CD4-positive, CD25-positive, alpha-beta regulatory T cell (primary cell): ENCODE data around the gene RNF220. TPM values are rescaled to one million over a fixed set of nuclear protein-coding genes. Genes with fewer than 3 reads are reported as not detected.

ENCODE experiments used
- ATAC-seq, 2 donors: fragments of 150-1000 bp; cut with Tn5 transposase; one replicate each; pipeline ENCODE4 v1.10.0; 2021; ENCODE audit warnings: low read depth in 2 of 2, moderate number of reproducible peaks in 2 of 2, moderate library complexity in 1 of 2
- DNase-seq, 3 donors: peaks; one replicate each; pipeline versions ENCODE4 v3.0.0 to v3.0.0-alpha.2; 2012 to 2022; ENCODE audit warnings: mixed read lengths in 1 of 3
- H3K27ac ChIP-seq: one replicate; pipeline ENCODE4 v1.7.0; 2013; ENCODE audit warnings: mild to moderate bottlenecking, low read length; ENCODE audit not compliant: insufficient read depth, poor library complexity, severe bottlenecking
- H3K27me3 ChIP-seq: one replicate; pipeline ENCODE4 v1.7.0; 2013; ENCODE audit warnings: low read length; ENCODE audit not compliant: control insufficient read depth, insufficient read depth
- H3K36me3 ChIP-seq: one replicate; pipeline ENCODE4 v1.7.0; 2013; ENCODE audit warnings: mild to moderate bottlenecking, low read length, moderate library complexity; ENCODE audit not compliant: control insufficient read depth, insufficient read depth
- H3K4me1 ChIP-seq: 2 replicates; pipeline ENCODE4 v1.7.0; 2013; ENCODE audit warnings: mild to moderate bottlenecking, low read length; ENCODE audit not compliant: insufficient read depth, control insufficient read depth, poor library complexity, severe bottlenecking
- H3K4me3 ChIP-seq: one replicate; pipeline ENCODE4 v1.7.0; 2013; ENCODE audit warnings: low read depth, mild to moderate bottlenecking, low read length, moderate library complexity
- H3K9me3 ChIP-seq, 2 experiments: 1 replicate in 1 of 2; 2 replicates in 1 of 2; pipeline ENCODE4 v1.7.0; 2013; ENCODE audit warnings: low read length in 2 of 2, mild to moderate bottlenecking in 1 of 2, moderate library complexity in 1 of 2; ENCODE audit not compliant: control insufficient read depth in 2 of 2
- H3K27ac Mint-ChIP-seq, 3 donors: one replicate each; pipeline ENCODE4 v1.8.0; 2020 to 2022; ENCODE audit warnings: mild to moderate bottlenecking in 3 of 3, mixed read lengths in 3 of 3, moderate library complexity in 2 of 3
- H3K27me3 Mint-ChIP-seq: one replicate; pipeline ENCODE4 v1.8.0; 2022; ENCODE audit warnings: mild to moderate bottlenecking, mixed read lengths
- H3K36me3 Mint-ChIP-seq: one replicate; pipeline ENCODE4 v1.8.0; 2020; ENCODE audit warnings: mixed read lengths
- H3K4me1 Mint-ChIP-seq, 4 donors: one replicate each; pipeline ENCODE4 v1.8.0; 2020 to 2022; ENCODE audit warnings: mixed read lengths in 4 of 4, mild to moderate bottlenecking in 1 of 4
- H3K4me3 Mint-ChIP-seq, 4 donors: one replicate each; pipeline ENCODE4 v1.8.0; 2020 to 2022; ENCODE audit warnings: mild to moderate bottlenecking in 4 of 4, mixed read lengths in 4 of 4, moderate library complexity in 3 of 4
- H3K9me3 Mint-ChIP-seq, 7 donors: one replicate each; pipeline ENCODE4 v1.8.0; 2020 to 2022; ENCODE audit warnings: mixed read lengths in 7 of 7, mild to moderate bottlenecking in 3 of 7, moderate library complexity in 2 of 7
- polyA plus RNA-seq, 4 donors: library from polyadenylated mRNA; unstranded; fragments of 300-500 nt; fragmentation: Illumina TruSeq; gene quantifications; one replicate each; pipeline ENCODE4 v1.2.3, GENCODE V29; 2021
- total RNA-seq: library from RNA; stranded (reverse); gene quantifications from one replicate; pipeline ENCODE4 v1.2.3, GENCODE V29; 2022

RNF220 gene
- total and polyA plus RNA-seq, 5 donors from 2014 or later: 73.2 to 94.8 (median 83.1) TPM

DNA sequence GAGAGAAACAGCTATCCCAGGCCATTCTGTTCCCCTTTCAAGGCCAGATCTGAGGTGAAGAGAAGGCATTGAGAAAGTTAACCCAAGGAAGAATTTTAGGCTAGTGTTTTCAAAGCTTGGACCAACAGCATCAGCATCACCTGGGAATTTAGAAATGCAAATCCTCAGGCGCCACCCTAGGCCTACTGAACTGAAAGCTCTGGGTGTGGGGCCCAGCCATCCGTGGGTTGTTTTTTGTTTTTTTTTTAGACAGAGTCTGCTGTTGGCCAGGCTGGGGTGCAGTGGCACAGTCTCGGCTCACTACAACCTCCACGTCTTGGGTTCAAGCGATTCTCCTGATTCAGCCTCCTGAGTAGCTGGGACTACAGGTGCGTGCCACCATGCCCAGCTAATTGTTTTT, 98.6 kb downstream of the RNF220 start:
- DNase-seq (no peak), ATAC-seq (no peak)
- Mint-ChIP-seq H3K27me3 (peaks cover 8% of the 10 kb centered on the region), H3K36me3 (no peaks in the 10 kb centered on the region), H3K9me3 (peaks cover 0 to 1% (median 0%) of the 10 kb centered on the region in 7 donors), H3K4me1 (no peaks in the 10 kb centered on the region), H3K4me3 (no peak overlapping the region), H3K27ac (no peak overlapping the region)
- no peaks in the 10 kb centered on the region for H3K36me3 ChIP-seq
- no peaks in the 10 kb centered on the region for H3K27me3 ChIP-seq
- no peaks in the 10 kb centered on the region for H3K9me3 ChIP-seq
- H3K27ac ChIP-seq: no peak overlapping the region
- no peak overlapping the region for H3K4me3 ChIP-seq
- H3K4me1 ChIP-seq: no peaks in the 10 kb centered on the region

DNA sequence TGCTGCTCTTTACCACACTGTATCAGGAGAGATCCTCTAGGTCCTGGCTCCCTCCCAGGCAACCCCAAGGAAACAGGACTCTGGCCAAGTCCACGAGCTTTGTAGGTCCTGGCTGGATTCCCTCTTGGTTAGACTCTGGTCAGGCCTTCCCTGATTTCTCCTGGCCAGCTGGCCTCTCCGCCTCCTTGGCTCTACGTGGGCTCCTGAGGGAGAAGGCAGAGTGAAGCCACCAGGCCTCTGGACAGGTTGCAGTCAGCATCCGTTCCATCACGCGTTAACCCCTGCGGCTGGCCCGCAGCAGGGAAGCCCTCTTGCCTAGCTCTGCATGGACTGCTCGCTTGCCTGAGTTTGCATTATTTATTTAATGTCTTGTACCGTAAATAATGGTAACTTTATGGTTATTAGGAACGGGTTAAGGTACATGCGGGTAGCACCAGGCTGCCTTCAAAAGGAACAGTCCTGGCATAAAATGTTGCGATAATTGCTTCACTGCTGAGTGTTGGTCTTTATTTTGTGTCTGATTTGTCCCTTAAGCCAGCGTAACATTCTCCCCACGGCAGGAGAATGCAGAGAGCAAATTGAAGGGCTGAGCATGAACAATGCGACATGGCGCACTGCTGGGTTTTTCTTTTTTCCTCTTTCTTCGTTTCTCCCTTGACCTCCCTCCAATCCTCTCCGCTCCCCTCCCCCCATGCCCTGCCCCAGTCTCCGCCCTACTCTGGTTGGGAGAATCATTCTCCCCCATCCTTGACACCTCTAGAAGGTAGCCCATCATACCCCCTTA, 100.3 kb downstream of the RNF220 start:
- Histone ChIP-seq H3K4me3 (no peak overlapping the region), H3K4me1 (no peaks in the 10 kb centered on the region), H3K36me3 (no peaks in the 10 kb centered on the region), H3K27me3 (no peaks in the 10 kb centered on the region), H3K9me3 (no peaks in the 10 kb centered on the region), H3K27ac (no peak overlapping the region)
- no peak overlapping the region for H3K27ac Mint-ChIP-seq
- no peak for DNase-seq
- H3K9me3 Mint-ChIP-seq: peaks cover 0 to 1% (median 0%) of the 10 kb centered on the region in 7 donors
- peaks cover 8% of the 10 kb centered on the region for H3K27me3 Mint-ChIP-seq
- no peaks in the 10 kb centered on the region for H3K4me1 Mint-ChIP-seq
- ATAC-seq: no peak
- no peak overlapping the region for H3K4me3 Mint-ChIP-seq
- H3K36me3 Mint-ChIP-seq: no peaks in the 10 kb centered on the region

DNA sequence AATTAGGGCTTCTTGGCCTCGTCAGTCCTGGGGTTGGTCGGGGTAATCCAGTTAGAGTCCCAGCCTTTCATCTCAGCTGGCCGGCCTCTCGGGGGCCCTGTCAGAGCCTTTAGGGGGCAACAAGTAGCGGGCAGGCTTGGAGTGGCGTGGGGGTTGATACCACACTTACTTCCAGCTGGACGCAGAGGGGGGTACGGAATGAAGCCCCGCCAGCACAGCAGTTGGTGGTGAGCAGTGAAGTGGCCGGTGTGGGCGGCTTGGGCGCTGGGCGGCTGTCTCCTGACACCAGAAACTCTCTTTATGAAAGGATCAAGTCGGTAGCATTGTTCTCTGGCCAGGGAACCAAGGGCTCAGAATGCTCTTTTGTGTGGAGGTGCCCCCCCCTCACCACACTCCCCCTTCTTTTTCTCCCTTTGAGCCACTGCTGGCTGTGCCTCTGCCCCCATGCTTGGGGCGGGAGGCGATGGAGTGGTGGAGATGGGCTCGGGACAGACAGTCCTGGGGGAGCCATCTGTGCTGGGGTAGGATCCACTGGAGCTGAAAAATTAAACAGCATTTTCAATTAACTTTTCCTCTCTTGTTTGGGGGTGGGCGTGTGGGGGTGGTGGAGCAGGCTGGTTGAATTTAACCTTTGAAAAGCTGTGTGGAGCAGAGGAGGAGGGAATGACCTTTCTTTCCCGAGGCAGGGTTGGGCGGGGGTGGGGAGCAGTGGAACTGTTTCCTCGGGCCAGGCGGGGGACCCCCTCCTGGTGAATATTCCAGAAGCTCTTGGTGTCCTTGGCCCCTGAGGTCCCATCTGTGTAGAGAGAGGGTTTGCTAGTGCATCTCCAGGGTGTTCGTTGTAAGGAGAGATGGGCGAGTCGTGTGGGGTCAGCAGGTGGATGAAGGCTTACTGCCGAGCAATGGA, 102.7 kb downstream of the RNF220 start:
- Histone ChIP-seq H3K36me3 (no peaks in the 10 kb centered on the region), H3K27me3 (no peaks in the 10 kb centered on the region), H3K4me1 (no peaks in the 10 kb centered on the region), H3K4me3 (no peak overlapping the region), H3K27ac (no peak overlapping the region), H3K9me3 (no peaks in the 10 kb centered on the region)
- Mint-ChIP-seq H3K36me3 (no peaks in the 10 kb centered on the region), H3K27me3 (peaks cover 14% of the 10 kb centered on the region), H3K27ac (no peak overlapping the region), H3K9me3 (peaks cover 0 to 1% (median 0%) of the 10 kb centered on the region in 7 donors), H3K4me1 (peaks cover 0 to 14% (median 8%) of the 10 kb centered on the region in 4 donors), H3K4me3 (no peak overlapping the region)
- no peak for ATAC-seq
- DNase-seq: no peak

GRCh38 chr1:44508397-44508745, 103.3 kb downstream of the RNF220 start:
- DNase-seq: no peak
- ATAC-seq: no peak
- H3K27me3 Mint-ChIP-seq: peaks cover 16% of the 10 kb centered on the region

DNA sequence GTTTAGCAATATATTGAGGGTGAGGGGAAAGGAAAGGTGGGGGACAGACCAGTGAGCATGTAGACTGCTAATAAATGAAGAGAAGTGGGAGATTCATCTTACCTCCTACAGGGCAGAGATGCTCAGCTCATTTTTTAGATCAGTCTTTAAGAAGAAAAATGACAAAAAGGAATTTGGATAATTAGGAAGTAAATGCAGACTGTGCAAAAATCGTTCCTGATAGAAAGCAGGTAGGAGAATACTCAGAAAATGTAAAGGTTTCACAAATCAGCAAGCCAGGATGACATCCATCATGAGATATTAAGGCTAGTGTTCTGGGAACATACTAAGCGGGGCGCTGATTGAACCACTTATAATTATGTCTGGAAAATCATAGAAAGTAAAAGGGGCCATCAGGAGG, 106.3 kb downstream of the RNF220 start:
- H3K4me3 Mint-ChIP-seq: no peak overlapping the region
- no peaks in the 10 kb centered on the region for H3K36me3 Mint-ChIP-seq
- Histone ChIP-seq H3K4me3 (no peak overlapping the region), H3K9me3 (no peaks in the 10 kb centered on the region), H3K36me3 (no peaks in the 10 kb centered on the region), H3K4me1 (no peaks in the 10 kb centered on the region), H3K27me3 (peaks cover 7% of the 10 kb centered on the region), H3K27ac (no peak overlapping the region)
- H3K9me3 Mint-ChIP-seq: peaks cover 0 to under 1% (median 0%) of the 10 kb centered on the region in 7 donors
- ATAC-seq: no peak
- peak overlapping the region in 1 of 3 donors; percentile 13 for H3K27ac Mint-ChIP-seq
- H3K4me1 Mint-ChIP-seq: peaks cover 0 to 14% (median 8%) of the 10 kb centered on the region in 4 donors
- no peak for DNase-seq
- H3K27me3 Mint-ChIP-seq: peaks cover 19% of the 10 kb centered on the region

More at GRCh38 chr1:44508397-44508745, 103.3 kb downstream of the RNF220 start:
- Mint-ChIP-seq H3K4me3 (no peak overlapping the region), H3K9me3 (peaks cover 0 to 1% (median 0%) of the 10 kb centered on the region in 7 donors), H3K36me3 (no peaks in the 10 kb centered on the region), H3K27ac (no peak overlapping the region), H3K4me1 (peaks cover 0 to 14% (median 8%) of the 10 kb centered on the region in 4 donors)
- Histone ChIP-seq H3K36me3 (no peaks in the 10 kb centered on the region), H3K27ac (no peak overlapping the region), H3K9me3 (no peaks in the 10 kb centered on the region), H3K27me3 (no peaks in the 10 kb centered on the region), H3K4me3 (no peak overlapping the region), H3K4me1 (no peaks in the 10 kb centered on the region)

- H3K27ac ChIP-seq: no peak overlapping the region
- H3K4me1 ChIP-seq: no peaks in the 10 kb centered on the region
- DNase-seq (peak in 2 of 3 donors; percentile 13 to 30), ATAC-seq (no peak)
- Mint-ChIP-seq H3K9me3 (peaks cover 0 to 1% (median 0%) of the 10 kb centered on the region in 7 donors), H3K27ac (peak overlapping the region in 1 of 3 donors; percentile 44), H3K36me3 (no peaks in the 10 kb centered on the region), H3K4me3 (no peak overlapping the region), H3K4me1 (peaks cover 0 to 14% (median 8%) of the 10 kb centered on the region in 4 donors), H3K27me3 (peaks cover 19% of the 10 kb centered on the region)
- H3K4me3 ChIP-seq: no peak overlapping the region
- peaks cover 11% of the 10 kb centered on the region for H3K27me3 ChIP-seq
- no peaks in the 10 kb centered on the region for H3K9me3 ChIP-seq
- H3K36me3 ChIP-seq: no peaks in the 10 kb centered on the region
These were observed 106.7 kb downstream of the RNF220 start for GRCh38 chr1:44511769-44512168.

GRCh38 chr1:44512313-44512885, 107.3 kb downstream of the RNF220 start:
- peaks cover 0 to 1% (median 0%) of the 10 kb centered on the region in 7 donors for H3K9me3 Mint-ChIP-seq
- H3K27me3 Mint-ChIP-seq: peaks cover 19% of the 10 kb centered on the region
- no peak for ATAC-seq
- peaks cover 0 to 14% (median 8%) of the 10 kb centered on the region in 4 donors for H3K4me1 Mint-ChIP-seq
- Histone ChIP-seq H3K4me1 (no peaks in the 10 kb centered on the region), H3K27ac (no peak overlapping the region), H3K4me3 (no peak overlapping the region), H3K9me3 (no peaks in the 10 kb centered on the region), H3K36me3 (no peaks in the 10 kb centered on the region), H3K27me3 (peaks cover 11% of the 10 kb centered on the region)
- no peaks in the 10 kb centered on the region for H3K36me3 Mint-ChIP-seq
- no peak overlapping the region for H3K27ac Mint-ChIP-seq
- H3K4me3 Mint-ChIP-seq: no peak overlapping the region
- no peak for DNase-seq
